Gastroesophageal sphincter (tissue), 3 donors: ENCODE measurements around the gene CNIH2.

Experiments
- EP300 ChIP-seq: sonication (generic); formaldehyde crosslinking; IDR thresholded peaks from one replicate; pipeline ENCODE4 v1.6.1; 2017; ENCODE audit warnings: antibody characterized with exemption, mild to moderate bottlenecking
- POLR2A ChIP-seq, 2 donors: fragments of 450-650 bp; IDR thresholded peaks; one replicate each; pipeline ENCODE4 v1.6.1; 2017; ENCODE audit warnings: antibody characterized with exemption in 2 of 2, mild to moderate bottlenecking in 2 of 2, moderate library complexity in 1 of 2
- POLR2AphosphoS5 ChIP-seq: sonication (generic); formaldehyde crosslinking; IDR thresholded peaks from one replicate; pipeline ENCODE4 v1.6.1; 2017; ENCODE audit warnings: antibody characterized with exemption
- TF ChIP-seq, protein P1 (sequence below), 4 experiments: fragments of 200-600 bp in 2 of 4; fragments of 450-650 bp in 2 of 4; sonication (generic) in 1 of 4; IDR thresholded peaks; one replicate each; pipeline ENCODE4 v1.5.1; 2017 to 2019; ENCODE audit warnings: antibody characterized with exemption in 4 of 4, mild to moderate bottlenecking in 2 of 4, moderate library complexity in 2 of 4

DNA sequence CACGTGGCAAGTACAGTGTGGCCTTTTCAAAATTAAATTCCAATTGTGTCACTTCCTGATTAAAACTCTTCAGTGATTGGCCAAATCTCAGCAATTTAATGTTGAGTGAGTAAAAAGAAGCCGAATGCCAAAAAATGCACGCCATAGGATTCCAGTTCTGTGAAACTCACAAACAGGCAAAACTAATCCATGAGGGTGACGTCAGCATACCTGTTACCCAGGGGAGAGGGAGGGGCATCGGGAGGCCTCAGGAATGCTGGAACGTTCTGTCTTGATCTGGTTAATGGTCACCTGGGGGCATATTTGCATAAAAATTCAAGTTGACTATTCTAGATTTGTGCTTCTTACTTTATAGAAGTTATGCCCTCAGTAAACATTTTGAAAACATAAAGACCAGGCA lies 49.5 kb upstream of the CNIH2 start:
- TF ChIP-seq, protein P1, sequence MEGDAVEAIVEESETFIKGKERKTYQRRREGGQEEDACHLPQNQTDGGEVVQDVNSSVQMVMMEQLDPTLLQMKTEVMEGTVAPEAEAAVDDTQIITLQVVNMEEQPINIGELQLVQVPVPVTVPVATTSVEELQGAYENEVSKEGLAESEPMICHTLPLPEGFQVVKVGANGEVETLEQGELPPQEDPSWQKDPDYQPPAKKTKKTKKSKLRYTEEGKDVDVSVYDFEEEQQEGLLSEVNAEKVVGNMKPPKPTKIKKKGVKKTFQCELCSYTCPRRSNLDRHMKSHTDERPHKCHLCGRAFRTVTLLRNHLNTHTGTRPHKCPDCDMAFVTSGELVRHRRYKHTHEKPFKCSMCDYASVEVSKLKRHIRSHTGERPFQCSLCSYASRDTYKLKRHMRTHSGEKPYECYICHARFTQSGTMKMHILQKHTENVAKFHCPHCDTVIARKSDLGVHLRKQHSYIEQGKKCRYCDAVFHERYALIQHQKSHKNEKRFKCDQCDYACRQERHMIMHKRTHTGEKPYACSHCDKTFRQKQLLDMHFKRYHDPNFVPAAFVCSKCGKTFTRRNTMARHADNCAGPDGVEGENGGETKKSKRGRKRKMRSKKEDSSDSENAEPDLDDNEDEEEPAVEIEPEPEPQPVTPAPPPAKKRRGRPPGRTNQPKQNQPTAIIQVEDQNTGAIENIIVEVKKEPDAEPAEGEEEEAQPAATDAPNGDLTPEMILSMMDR (IDR thresholded peaks at IDR 0.05), result no peak
- TF ChIP-seq POLR2A (IDR thresholded peaks at IDR 0.05) (no peak), POLR2AphosphoS5 (no peak), EP300 (no peak)
